Measurements from ENCODE around the gene HEBP2.
A peak's percentile ranks its signal among the peaks of the same experiment; 100 is the strongest.

HEBP2 gene

GRCh38 chr6:138389551-138389950 is 14.5 kb upstream of the HEBP2 start:
- TF ChIP-seq POLR2A (IDR thresholded peaks at IDR 0.05; ENCODE audit: extremely low read depth, insufficient read length) (no peak), MYC (IDR thresholded peaks at IDR 0.05; ENCODE audit: low read depth, low read length) (no peak), CTCF (IDR thresholded peaks at IDR 0.05; ENCODE audit: low read depth, low read length) (no peak)
- DNase-seq (ENCODE audit: low read depth), result no peak
- H3K4me3 ChIP-seq (ENCODE audit: low read depth, low read length), result no peak overlapping the region

GRCh38 chr6:138393871-138394783 is 9.9 kb upstream of the HEBP2 start:
- DNase-seq (ENCODE audit: low read depth), result peak; percentile 67
- no peak overlapping the region for H3K4me3 ChIP-seq (ENCODE audit: low read depth, low read length)
- no peak for TF ChIP-seq MYC (IDR thresholded peaks at IDR 0.05; ENCODE audit: low read depth, low read length)
- no peak for TF ChIP-seq MAX (IDR thresholded peaks at IDR 0.05; ENCODE audit: low read depth, low read length)
- TF ChIP-seq CTCF (IDR thresholded peaks at IDR 0.05; ENCODE audit: low read depth, low read length), result no peak
- no peak for TF ChIP-seq POLR2A (IDR thresholded peaks at IDR 0.05; ENCODE audit: extremely low read depth, insufficient read length)

GRCh38 chr6:138396709-138397108 is 7.3 kb upstream of the HEBP2 start:
- DNase-seq (ENCODE audit: low read depth), result no peak
- TF ChIP-seq MYC (IDR thresholded peaks at IDR 0.05; ENCODE audit: low read depth, low read length), result no peak
- no peak for TF ChIP-seq MAX (IDR thresholded peaks at IDR 0.05; ENCODE audit: low read depth, low read length)
- TF ChIP-seq CTCF (IDR thresholded peaks at IDR 0.05; ENCODE audit: low read depth, low read length), result no peak
- no peak for TF ChIP-seq POLR2A (IDR thresholded peaks at IDR 0.05; ENCODE audit: extremely low read depth, insufficient read length)
- no peak overlapping the region for H3K4me3 ChIP-seq (ENCODE audit: low read depth, low read length)

- DNase-seq (ENCODE audit: low read depth), result no peak
- TF ChIP-seq MYC (IDR thresholded peaks at IDR 0.05; ENCODE audit: low read depth, low read length), result no peak
- no peak for TF ChIP-seq MAX (IDR thresholded peaks at IDR 0.05; ENCODE audit: low read depth, low read length)
- TF ChIP-seq POLR2A (IDR thresholded peaks at IDR 0.05; ENCODE audit: extremely low read depth, insufficient read length), result no peak
- TF ChIP-seq CTCF (IDR thresholded peaks at IDR 0.05; ENCODE audit: low read depth, low read length), result no peak
- no peak overlapping the region for H3K4me3 ChIP-seq (ENCODE audit: low read depth, low read length)
Observed at GRCh38 chr6:138397128-138398122, 6.6 kb upstream of the HEBP2 start.

GRCh38 chr6:138400326-138400725 is 3.7 kb upstream of the HEBP2 start:
- no peak for DNase-seq (ENCODE audit: low read depth)
- TF ChIP-seq MYC (IDR thresholded peaks at IDR 0.05; ENCODE audit: low read depth, low read length), result no peak
- TF ChIP-seq CTCF (IDR thresholded peaks at IDR 0.05; ENCODE audit: low read depth, low read length), result no peak
- no peak for TF ChIP-seq POLR2A (IDR thresholded peaks at IDR 0.05; ENCODE audit: extremely low read depth, insufficient read length)
- no peak for TF ChIP-seq MAX (IDR thresholded peaks at IDR 0.05; ENCODE audit: low read depth, low read length)
- H3K4me3 ChIP-seq (ENCODE audit: low read depth, low read length), result no peak overlapping the region

Measured in NB4 (cell line).